Measurements from ENCODE around the gene ADAMTS18.

GRCh38 chr16:77430787-77431585 lies 3.8 kb downstream of the ADAMTS18 start:
- no peak for TF ChIP-seq EP300 (IDR thresholded peaks at IDR 0.05)
- TF ChIP-seq POLR2A (IDR thresholded peaks at IDR 0.05): no peak

Measured in sigmoid colon (tissue), 4 donors.